CD4-positive, alpha-beta T cell treated with Interleukin-10 for 1 hour (primary cell): ENCODE data around the gene TMEM161A.
A peak's percentile ranks its signal among the peaks of the same experiment; 100 is the strongest.
"Not testable (repeated sequence)": the region's sequence is repeated elsewhere in the genome, so short reads cannot be mapped to it uniquely, and the experiment has no call there.

Experiments
- DNase-seq: peaks from one replicate; pipeline ENCODE4 v3.0.0-alpha.2; 2020

TMEM161A gene

GRCh38 chr19:19138109-19138981 is at the start of gene TMEM161A:
Gene TMEM161A (minus strand): TSS chr19:19138478. CDS start chr19:19138428, 50 bp downstream.
- DNase-seq, result peak; percentile 98

- no peak for DNase-seq
Measured at GRCh38 chr19:19186742-19187141, 48.5 kb upstream of the TMEM161A start.

- DNase-seq, result peak; percentile 72
Measured at GRCh38 chr19:19185853-19186740, 47.8 kb upstream of the TMEM161A start.

- DNase-seq, result no peak
Measured at GRCh38 chr19:19181488-19181998, 43.3 kb upstream of the TMEM161A start.

GRCh38 chr19:19179548-19180441 is 41.5 kb upstream of the TMEM161A start:
- no peak for DNase-seq

- no peak for DNase-seq
Measured at GRCh38 chr19:19176950-19177349, 38.7 kb upstream of the TMEM161A start.

GRCh38 chr19:19173243-19173642 is 35.0 kb upstream of the TMEM161A start:
- DNase-seq, result not testable (repeated sequence)

GRCh38 chr19:19171821-19172532 is 33.7 kb upstream of the TMEM161A start:
- no peak for DNase-seq

- no peak for DNase-seq
Measured at GRCh38 chr19:19170873-19171672, 32.8 kb upstream of the TMEM161A start.

- DNase-seq, result peak; percentile 78
Measured at GRCh38 chr19:19170053-19170872, 32.0 kb upstream of the TMEM161A start, which contains the start of gene MEF2B. Gene MEF2B (minus strand): TSS chr19:19170263. CDS start chr19:19150735, 19,528 bp downstream.

GRCh38 chr19:19169236-19170052 is 31.2 kb upstream of the TMEM161A start:
- no peak for DNase-seq

GRCh38 chr19:19167612-19168011 is 29.3 kb upstream of the TMEM161A start:
- no peak for DNase-seq

GRCh38 chr19:19165396-19165795 is 27.1 kb upstream of the TMEM161A start:
- DNase-seq, result no peak

- no peak for DNase-seq
Measured at GRCh38 chr19:19162495-19162894, 24.2 kb upstream of the TMEM161A start.

GRCh38 chr19:19160461-19161035 is 22.3 kb upstream of the TMEM161A start:
- DNase-seq, result no peak

GRCh38 chr19:19159534-19159933 is 21.3 kb upstream of the TMEM161A start:
- DNase-seq, result no peak

GRCh38 chr19:19157808-19158207 is 19.5 kb upstream of the TMEM161A start:
- DNase-seq, result no peak

- no peak for DNase-seq
Measured at GRCh38 chr19:19155495-19156219, 17.4 kb upstream of the TMEM161A start.
